ENCODE results near the gene ZNF664. TPM values are rescaled to one million over a fixed set of nuclear protein-coding genes. Genes with fewer than 3 reads are reported as not detected.

The ZNF664 gene
- total and polyA plus RNA-seq, 4 donors: 31.7 to 118 (median 69.5) TPM

GRCh38 chr12:124011435-124012115, 38.6 kb downstream of the ZNF664 start:
- ATAC-seq (ENCODE audit: insufficient read depth, low FRiP score) (no peak), DNase-seq (no peak)
- Histone ChIP-seq H3K36me3 (ENCODE audit: control insufficient read depth in 4 of 4, insufficient read depth in 4 of 4, low read length in 4 of 4) (peaks cover 16 to 26% (median 18%) of the 10 kb centered on the region in 4 donors), H3K27me3 (ENCODE audit: control insufficient read depth in 3 of 3, insufficient read depth in 3 of 3, low read length in 2 of 3) (no peaks in the 10 kb centered on the region), H3K9ac (ENCODE audit: insufficient read depth in 1 of 2, low read length in 2 of 2) (no peak overlapping the region), H3K27ac (ENCODE audit: low read depth in 1 of 2, low read length in 1 of 2) (no peak overlapping the region), H3K9me3 (ENCODE audit: control insufficient read depth in 4 of 4, insufficient read depth in 3 of 4, low read length in 3 of 4) (no peaks in the 10 kb centered on the region), H3K4me1 (ENCODE audit: control insufficient read depth in 5 of 5, insufficient read depth in 5 of 5, low read length in 5 of 5) (peaks cover 0 to 24% (median 7%) of the 10 kb centered on the region in 5 donors), H3K4me3 (no peak overlapping the region)
- 81 to 86% methylated on average over 8 of the region's 8 CpGs for WGBS, 2 donors
- no peak for TF ChIP-seq CTCF (IDR thresholded peaks at IDR 0.05; ENCODE audit: control extremely low read depth, extremely low read depth)

GRCh38 chr12:124013073-124013472, 40.1 kb downstream of the ZNF664 start:
- H3K9ac ChIP-seq (ENCODE audit: insufficient read depth in 1 of 2, low read length in 2 of 2): no peak overlapping the region
- DNase-seq: no peak
- H3K27me3 ChIP-seq (ENCODE audit: control insufficient read depth in 3 of 3, insufficient read depth in 3 of 3, low read length in 2 of 3): no peaks in the 10 kb centered on the region
- no peaks in the 10 kb centered on the region for H3K9me3 ChIP-seq (ENCODE audit: control insufficient read depth in 4 of 4, insufficient read depth in 3 of 4, low read length in 3 of 4)
- WGBS, 2 donors: 71 to 88% methylated on average over 7 of the region's 7 CpGs
- H3K4me3 ChIP-seq: no peak overlapping the region
- H3K27ac ChIP-seq (ENCODE audit: low read depth in 1 of 2, low read length in 1 of 2): no peak overlapping the region
- no peak for ATAC-seq (ENCODE audit: insufficient read depth, low FRiP score)
- H3K4me1 ChIP-seq (ENCODE audit: control insufficient read depth in 5 of 5, insufficient read depth in 5 of 5, low read length in 5 of 5): peaks cover 0 to 9% (median 6%) of the 10 kb centered on the region in 5 donors
- no peak for TF ChIP-seq CTCF (IDR thresholded peaks at IDR 0.05; ENCODE audit: control extremely low read depth, extremely low read depth)
- peaks cover 16 to 26% (median 18%) of the 10 kb centered on the region in 4 donors for H3K36me3 ChIP-seq (ENCODE audit: control insufficient read depth in 4 of 4, insufficient read depth in 4 of 4, low read length in 4 of 4)

GRCh38 chr12:124015494-124016461, 42.8 kb downstream of the ZNF664 start:
- DNase-seq: no peak
- no peaks in the 10 kb centered on the region for H3K27me3 ChIP-seq (ENCODE audit: control insufficient read depth in 3 of 3, insufficient read depth in 3 of 3, low read length in 2 of 3)
- H3K27ac ChIP-seq (ENCODE audit: low read depth in 1 of 2, low read length in 1 of 2): no peak overlapping the region
- H3K36me3 ChIP-seq (ENCODE audit: control insufficient read depth in 4 of 4, insufficient read depth in 4 of 4, low read length in 4 of 4): peaks cover 12 to 23% (median 16%) of the 10 kb centered on the region in 4 donors
- H3K4me1 ChIP-seq (ENCODE audit: control insufficient read depth in 5 of 5, insufficient read depth in 5 of 5, low read length in 5 of 5): peaks cover 0 to 11% (median 5%) of the 10 kb centered on the region in 5 donors
- no peak for TF ChIP-seq CTCF (IDR thresholded peaks at IDR 0.05; ENCODE audit: control extremely low read depth, extremely low read depth)
- no peaks in the 10 kb centered on the region for H3K9me3 ChIP-seq (ENCODE audit: control insufficient read depth in 4 of 4, insufficient read depth in 3 of 4, low read length in 3 of 4)
- H3K4me3 ChIP-seq: no peak overlapping the region
- WGBS, 2 donors: 86 to 88% methylated on average over 13 of the region's 13 CpGs
- ATAC-seq (ENCODE audit: insufficient read depth, low FRiP score): no peak
- no peak overlapping the region for H3K9ac ChIP-seq (ENCODE audit: insufficient read depth in 1 of 2, low read length in 2 of 2)
